Neural crest cell (in vitro differentiated cells): ENCODE results near the gene HMGCS2. TPM values are rescaled to one million over a fixed set of nuclear protein-coding genes. Genes with fewer than 3 reads are reported as not detected.

Source experiments
- DNase-seq: peaks from one replicate; pipeline ENCODE4 v3.0.0; 2021; ENCODE audit warnings: low read depth, mixed read lengths, low spot score
- H3K27ac Mint-ChIP-seq: one replicate; pipeline ENCODE4 v1.8.0; 2021; ENCODE audit warnings: mild to moderate bottlenecking, mixed read lengths; ENCODE audit not compliant: unreplicated experiment
- H3K27me3 Mint-ChIP-seq: 2 replicates; pipeline ENCODE4 v1.8.0; 2021; ENCODE audit warnings: low read depth, mild to moderate bottlenecking, mixed read lengths
- H3K36me3 Mint-ChIP-seq: 2 replicates; pipeline ENCODE4 v1.8.0; 2021; ENCODE audit warnings: low read depth, mild to moderate bottlenecking, mixed read lengths
- H3K4me1 Mint-ChIP-seq: 2 replicates; pipeline ENCODE4 v1.8.0; 2021; ENCODE audit warnings: mixed read lengths
- H3K4me3 Mint-ChIP-seq: one replicate; pipeline ENCODE4 v1.8.0; 2021; ENCODE audit warnings: mild to moderate bottlenecking, mixed read lengths
- H3K9me3 Mint-ChIP-seq: 2 replicates; pipeline ENCODE4 v1.8.0; 2021; ENCODE audit warnings: mixed read lengths
- CTCF ChIP-seq: fragments of 200-600 bp; sonication (generic); conservative IDR thresholded peaks from 2 replicates; pipeline ENCODE4 v1.5.0; 2021; ENCODE audit warnings: antibody characterized with exemption, mild to moderate bottlenecking
- total RNA-seq: library from RNA; stranded (reverse); gene quantifications from 2 replicates; pipeline ENCODE4 v1.2.1, GENCODE V29; 2021

The HMGCS2 gene
- total RNA-seq, 1 donor from 2014 or later = not detected

GRCh38 chr1:119733754-119734153 is 35.0 kb downstream of the HMGCS2 start:
- H3K4me1 Mint-ChIP-seq = peaks cover 49% of the 10 kb centered on the region
- peaks cover 31% of the 10 kb centered on the region for H3K36me3 Mint-ChIP-seq
- no peak overlapping the region for H3K27ac Mint-ChIP-seq
- no peaks in the 10 kb centered on the region for H3K9me3 Mint-ChIP-seq
- no peak overlapping the region for H3K4me3 Mint-ChIP-seq
- no peak for TF ChIP-seq CTCF
- DNase-seq = no peak
- H3K27me3 Mint-ChIP-seq = no peaks in the 10 kb centered on the region

GRCh38 chr1:119732465-119733168 is 36.1 kb downstream of the HMGCS2 start:
- no peak for DNase-seq
- H3K27me3 Mint-ChIP-seq = no peaks in the 10 kb centered on the region
- TF ChIP-seq CTCF = no peak
- no peak overlapping the region for H3K27ac Mint-ChIP-seq
- H3K9me3 Mint-ChIP-seq = no peaks in the 10 kb centered on the region
- peaks cover 40% of the 10 kb centered on the region for H3K36me3 Mint-ChIP-seq
- H3K4me1 Mint-ChIP-seq = peaks cover 41% of the 10 kb centered on the region
- H3K4me3 Mint-ChIP-seq = peak overlapping the region; percentile 24

- Mint-ChIP-seq H3K27me3 (no peaks in the 10 kb centered on the region), H3K9me3 (no peaks in the 10 kb centered on the region), H3K4me1 (peaks cover 34% of the 10 kb centered on the region), H3K4me3 (no peak overlapping the region), H3K36me3 (peaks cover 42% of the 10 kb centered on the region), H3K27ac (no peak overlapping the region)
- no peak for TF ChIP-seq CTCF
- no peak for DNase-seq
Measured at GRCh38 chr1:119731741-119732430, 36.8 kb downstream of the HMGCS2 start.

- H3K4me1 Mint-ChIP-seq = peaks cover 31% of the 10 kb centered on the region
- H3K36me3 Mint-ChIP-seq = peaks cover 39% of the 10 kb centered on the region
- H3K4me3 Mint-ChIP-seq = no peak overlapping the region
- DNase-seq = no peak
- TF ChIP-seq CTCF = no peak
- no peaks in the 10 kb centered on the region for H3K27me3 Mint-ChIP-seq
- H3K27ac Mint-ChIP-seq = no peak overlapping the region
- H3K9me3 Mint-ChIP-seq = no peaks in the 10 kb centered on the region
Measured at GRCh38 chr1:119731060-119731459, 37.6 kb downstream of the HMGCS2 start.

- Mint-ChIP-seq H3K36me3 (peaks cover 46% of the 10 kb centered on the region), H3K27me3 (no peaks in the 10 kb centered on the region)
Measured at GRCh38 chr1:119729044-119729443, 39.7 kb downstream of the HMGCS2 start.

More at GRCh38 chr1:119729044-119729443, 39.7 kb downstream of the HMGCS2 start:
- Mint-ChIP-seq H3K4me3 (no peak overlapping the region), H3K4me1 (peaks cover 44% of the 10 kb centered on the region), H3K27ac (no peak overlapping the region), H3K9me3 (no peaks in the 10 kb centered on the region)
- no peak for TF ChIP-seq CTCF
- no peak for DNase-seq
